CD14-positive monocyte (primary cell): ENCODE results near the gene SRPK2. TPM values are rescaled to one million over a fixed set of nuclear protein-coding genes. Genes with fewer than 3 reads are reported as not detected.

Source experiments
- DNase-seq, 3 donors: peaks; one replicate each; pipeline ENCODE4 v3.0.0-alpha.2; 2011 to 2022
- H2AFZ ChIP-seq: 2 replicates; pipeline ENCODE4 v1.6.0; 2012; ENCODE audit warnings: mild to moderate bottlenecking, low read depth, low read length, inconsistent platforms; ENCODE audit not compliant: insufficient read depth, poor library complexity, severe bottlenecking
- H3K27ac ChIP-seq, 2 donors: 1 replicate in 1 of 2; 2 replicates in 1 of 2; pipeline ENCODE4 v1.5.1; 2012 to 2013; ENCODE audit warnings: low read length in 2 of 2, control low read depth in 1 of 2, inconsistent platforms in 1 of 2, low read depth in 1 of 2, mild to moderate bottlenecking in 1 of 2
- H3K27me3 ChIP-seq, 2 donors: one replicate each; pipeline versions ENCODE4 v1.6.0 to v1.6.1; 2011 to 2013; ENCODE audit warnings: low read length in 2 of 2; ENCODE audit not compliant: control insufficient read depth in 2 of 2, insufficient read depth in 2 of 2
- H3K36me3 ChIP-seq, 2 donors: replicated peaks in 1 of 2; 1 replicate in 1 of 2; 2 replicates in 1 of 2; pipeline versions ENCODE4 v1.5.1 to v1.6.1; 2012 to 2013; ENCODE audit warnings: low read length in 2 of 2, control low read depth in 1 of 2, inconsistent platforms in 1 of 2, mild to moderate bottlenecking in 1 of 2; ENCODE audit not compliant: insufficient read depth in 2 of 2, control insufficient read depth in 1 of 2
- H3K4me1 ChIP-seq, 2 donors: 1 replicate in 1 of 2; 2 replicates in 1 of 2; pipeline versions ENCODE4 v1.5.1 to v1.6.1; 2012 to 2013; ENCODE audit warnings: low read length in 2 of 2, control low read depth in 1 of 2, inconsistent platforms in 1 of 2, mild to moderate bottlenecking in 1 of 2, moderate library complexity in 1 of 2; ENCODE audit not compliant: insufficient read depth in 2 of 2, control insufficient read depth in 1 of 2
- H3K4me2 ChIP-seq: replicated peaks from 2 replicates; pipeline ENCODE3; 2012; ENCODE audit warnings: low read length, moderate library complexity, mild to moderate bottlenecking; ENCODE audit not compliant: poor library complexity, severe bottlenecking; ENCODE audit errors: extremely low read depth
- H3K4me3 ChIP-seq, 3 experiments: fragments of 200-600 bp in 1 of 3; sonication (generic) in 1 of 3; replicated peaks in 1 of 3; 1 replicate in 2 of 3; 2 replicates in 1 of 3; pipeline ENCODE4 v1.5.1; 2011 to 2013; ENCODE audit warnings: low read length in 3 of 3, mild to moderate bottlenecking in 3 of 3, control low read depth in 2 of 3, low read depth in 2 of 3, inconsistent platforms in 1 of 3, moderate library complexity in 1 of 3
- H3K79me2 ChIP-seq: 2 replicates; pipeline ENCODE4 v1.6.0; 2012; ENCODE audit warnings: mild to moderate bottlenecking, control low read depth, inconsistent platforms, low read length, moderate library complexity; ENCODE audit not compliant: insufficient read depth
- H3K9ac ChIP-seq: 2 replicates; pipeline ENCODE4 v1.6.0; 2017; ENCODE audit warnings: low read length, mild to moderate bottlenecking; ENCODE audit not compliant: insufficient read depth, poor library complexity, severe bottlenecking
- H3K9me3 ChIP-seq, 2 donors: replicated peaks in 1 of 2; 1 replicate in 1 of 2; 2 replicates in 1 of 2; pipeline versions ENCODE4 v1.5.1 to v1.6.1; 2012 to 2013; ENCODE audit warnings: low read length in 2 of 2, control low read depth in 1 of 2; ENCODE audit not compliant: control insufficient read depth in 1 of 2, insufficient read depth in 1 of 2
- H4K20me1 ChIP-seq: 2 replicates; pipeline ENCODE4 v1.6.0; 2012; ENCODE audit warnings: mild to moderate bottlenecking, low read length, control low read depth, moderate library complexity; ENCODE audit not compliant: insufficient read depth
- H3K27ac Mint-ChIP-seq, 7 donors: one replicate each; pipeline ENCODE4 v1.8.0; 2020; ENCODE audit warnings: mild to moderate bottlenecking in 7 of 7, mixed read lengths in 7 of 7, moderate library complexity in 6 of 7, inconsistent platforms in 2 of 7
- H3K27me3 Mint-ChIP-seq, 3 donors: one replicate each; pipeline ENCODE4 v1.8.0; 2021 to 2022; ENCODE audit warnings: low read depth in 3 of 3, mild to moderate bottlenecking in 3 of 3, mixed read lengths in 3 of 3, moderate library complexity in 3 of 3, inconsistent platforms in 1 of 3
- H3K36me3 Mint-ChIP-seq, 2 donors: one replicate each; pipeline ENCODE4 v1.8.0; 2020; ENCODE audit warnings: mixed read lengths in 2 of 2, inconsistent platforms in 1 of 2, mild to moderate bottlenecking in 1 of 2
- H3K4me1 Mint-ChIP-seq: one replicate; pipeline ENCODE4 v1.8.0; 2020; ENCODE audit warnings: mild to moderate bottlenecking, mixed read lengths
- H3K4me3 Mint-ChIP-seq, 2 donors: one replicate each; pipeline ENCODE4 v1.8.0; 2020; ENCODE audit warnings: mild to moderate bottlenecking in 2 of 2, mixed read lengths in 2 of 2, moderate library complexity in 1 of 2
- H3K9me3 Mint-ChIP-seq, 7 donors: one replicate each; pipeline ENCODE4 v1.8.0; 2020 to 2022; ENCODE audit warnings: mixed read lengths in 7 of 7, mild to moderate bottlenecking in 6 of 7, moderate library complexity in 6 of 7, inconsistent platforms in 2 of 7
- CTCF ChIP-seq: fragments of 200-600 bp; IDR thresholded peaks from one replicate; pipeline ENCODE4 v1.8.0; 2022; ENCODE audit warnings: antibody characterized with exemption, mild to moderate bottlenecking
- WGBS: methylation state at CpG from one replicate; pipeline ENCODE4 v1.1.5; 2013; ENCODE audit warnings: missing lambda C conversion rate; ENCODE audit not compliant: insufficient coverage; 5-methylcytosine and 5-hydroxymethylcytosine counted together
- intact Hi-C, 2 donors: fragments of 100-400 bp; cut with micrococcal nuclease; formaldehyde crosslinking; loops; one replicate each; pipeline versions ENCODE4 v1.15.0 to v1.15.1; 2023
- polyA plus RNA-seq, 3 donors: library from polyadenylated mRNA; depleted of rRNA in 1 of 3; unstranded in 2 of 3; stranded (reverse) in 1 of 3; fragments of 300-500 nt in 2 of 3; fragments of >200 nt in 1 of 3; fragmentation: Illumina TruSeq in 2 of 3; gene quantifications; 1 replicate in 2 of 3; 2 replicates in 1 of 3; pipeline ENCODE4 v1.2.3, GENCODE V29; 2012 to 2021

The SRPK2 gene
- polyA plus RNA-seq, 3 donors = 12.6 to 37.7 (median 30.0) TPM

GRCh38 chr7:105228555-105228954 lies 160.2 kb downstream of the SRPK2 start:
- peaks cover 60% of the 10 kb centered on the region for H4K20me1 ChIP-seq
- peaks cover 30% of the 10 kb centered on the region for H3K79me2 ChIP-seq
- no peak overlapping the region for H3K27ac ChIP-seq
- peaks cover 0 to 11% of the 10 kb centered on the region in 2 donors for H3K36me3 ChIP-seq
- DNase-seq = no peak
- intact Hi-C loops = no loop called here
- no peak overlapping the region for H2AFZ ChIP-seq
- no peak for TF ChIP-seq CTCF
- no peak overlapping the region for H3K4me2 ChIP-seq
- WGBS = 98% methylated on average over 17 of the region's 20 CpGs
- no peak overlapping the region for H3K9ac ChIP-seq
- peaks cover 0 to 3% (median 0%) of the 10 kb centered on the region in 3 donors for H3K27me3 Mint-ChIP-seq
- peaks cover 12% of the 10 kb centered on the region for H3K4me1 Mint-ChIP-seq
- peaks cover 0 to 7% of the 10 kb centered on the region in 2 donors for H3K9me3 ChIP-seq
- H3K9me3 Mint-ChIP-seq = peaks cover 0 to 8% (median 5%) of the 10 kb centered on the region in 7 donors
- no peak overlapping the region for H3K27ac Mint-ChIP-seq
- H3K4me3 ChIP-seq = no peak overlapping the region
- no peak overlapping the region for H3K4me3 Mint-ChIP-seq
- H3K4me1 ChIP-seq = peaks cover 8 to 10% of the 10 kb centered on the region in 2 donors
- no peaks in the 10 kb centered on the region for H3K27me3 ChIP-seq
- H3K36me3 Mint-ChIP-seq = peaks cover 20 to 27% of the 10 kb centered on the region in 2 donors

GRCh38 chr7:105227391-105227790 lies 161.3 kb downstream of the SRPK2 start:
- TF ChIP-seq CTCF = no peak
- Mint-ChIP-seq H3K36me3 (peaks cover 20 to 24% of the 10 kb centered on the region in 2 donors), H3K27ac (no peak overlapping the region), H3K4me1 (peaks cover 11% of the 10 kb centered on the region), H3K9me3 (peaks cover 0 to 6% (median 2%) of the 10 kb centered on the region in 7 donors), H3K4me3 (no peak overlapping the region), H3K27me3 (peaks cover 0 to 3% (median 0%) of the 10 kb centered on the region in 3 donors)
- Histone ChIP-seq H3K4me1 (peaks cover 8 to 10% of the 10 kb centered on the region in 2 donors), H3K27ac (no peak overlapping the region), H2AFZ (no peak overlapping the region), H3K79me2 (peaks cover 27% of the 10 kb centered on the region), H3K4me2 (no peak overlapping the region), H3K9me3 (peaks cover 0 to 7% of the 10 kb centered on the region in 2 donors), H4K20me1 (peaks cover 59% of the 10 kb centered on the region), H3K9ac (no peak overlapping the region), H3K27me3 (no peaks in the 10 kb centered on the region), H3K4me3 (no peak overlapping the region), H3K36me3 (peaks cover 0 to 11% of the 10 kb centered on the region in 2 donors)
- DNase-seq = no peak
- intact Hi-C loops = no loop called here
- WGBS = no CpG with 5 or more reads among the region's 2 CpGs
